ENCODE data around the gene PABPN1.

Gene PABPN1

GRCh38 chr14:23286020-23286901 lies 35.0 kb upstream of the PABPN1 start, which contains the start of gene HOMEZ:
TSS of gene HOMEZ (minus strand) at chr14:23286132. CDS start at chr14:23285952, 180 bp downstream.
- peak; percentile 100 for DNase-seq (ENCODE audit: low spot score)
- peak within 1 kb of the TSS; percentile 90 to 95 for H3K27ac ChIP-seq
- H3K4me3 ChIP-seq, result peak within 1 kb of the TSS; percentile 85
- TF ChIP-seq CTCF (IDR thresholded peaks at IDR 0.05), result no peak

GRCh38 chr14:23286902-23287479 lies 34.3 kb upstream of the PABPN1 start:
- DNase-seq (ENCODE audit: low spot score), result no peak
- Histone ChIP-seq H3K27ac (peak overlapping the region; percentile 90 to 95), H3K4me3 (peak overlapping the region; percentile 85)
- TF ChIP-seq CTCF (IDR thresholded peaks at IDR 0.05), result no peak

- no peak overlapping the region for H3K4me3 ChIP-seq
- H3K27ac ChIP-seq, result no peak overlapping the region
- peak; percentile 88 for TF ChIP-seq CTCF (IDR thresholded peaks at IDR 0.05)
- DNase-seq (ENCODE audit: low spot score), result no peak
Measured at GRCh38 chr14:23294734-23295561, 26.3 kb upstream of the PABPN1 start.

- Histone ChIP-seq H3K4me3 (no peak overlapping the region), H3K27ac (no peak overlapping the region)
- TF ChIP-seq CTCF (IDR thresholded peaks at IDR 0.05), result no peak
- no peak for DNase-seq (ENCODE audit: low spot score)
Measured at GRCh38 chr14:23296012-23296777, 25.1 kb upstream of the PABPN1 start.

GRCh38 chr14:23297096-23297495 lies 24.2 kb upstream of the PABPN1 start:
- no peak overlapping the region for H3K4me3 ChIP-seq
- DNase-seq (ENCODE audit: low spot score), result no peak
- no peak overlapping the region for H3K27ac ChIP-seq
- TF ChIP-seq CTCF (IDR thresholded peaks at IDR 0.05), result no peak

- DNase-seq (ENCODE audit: low spot score), result no peak
- no peak for TF ChIP-seq CTCF (IDR thresholded peaks at IDR 0.05)
- Histone ChIP-seq H3K4me3 (no peak overlapping the region), H3K27ac (peak overlapping the region in 1 of 2 donors; percentile 35)
Measured at GRCh38 chr14:23297611-23298277, 23.5 kb upstream of the PABPN1 start.
